Measurements from ENCODE around the gene OSBPL9. TPM values are rescaled to one million over a fixed set of nuclear protein-coding genes. Genes with fewer than 3 reads are reported as not detected.
"Not testable (repeated sequence)": the region's sequence is repeated elsewhere in the genome, so short reads cannot be mapped to it uniquely, and the experiment has no call there.

Gene OSBPL9
- total RNA-seq, 1 donor from 2014 or later = 49.3 TPM

- peaks cover 4% of the 10 kb centered on the region for H3K36me3 Mint-ChIP-seq (ENCODE audit: low read depth)
- no peak overlapping the region for H3K4me3 Mint-ChIP-seq (ENCODE audit: low read depth)
- DNase-seq (ENCODE audit: low spot score) = no peak
- H3K27me3 Mint-ChIP-seq (ENCODE audit: low read depth) = no peaks in the 10 kb centered on the region
- intact Hi-C loops (cut with micrococcal nuclease) = no loop called here
- H3K9me3 Mint-ChIP-seq = no peaks in the 10 kb centered on the region
- peaks cover 18% of the 10 kb centered on the region for H3K4me1 Mint-ChIP-seq (ENCODE audit: low read depth)
- H3K27ac Mint-ChIP-seq = no peak overlapping the region
Measured at GRCh38 chr1:51581238-51581637, 35.7 kb upstream of the OSBPL9 start.

GRCh38 chr1:51583532-51583931 lies 33.4 kb upstream of the OSBPL9 start:
- intact Hi-C loops (cut with micrococcal nuclease) = no loop called here
- peaks cover 4% of the 10 kb centered on the region for H3K4me1 Mint-ChIP-seq (ENCODE audit: low read depth)
- no peak overlapping the region for H3K27ac Mint-ChIP-seq
- no peaks in the 10 kb centered on the region for H3K36me3 Mint-ChIP-seq (ENCODE audit: low read depth)
- DNase-seq (ENCODE audit: low spot score) = no peak
- H3K4me3 Mint-ChIP-seq (ENCODE audit: low read depth) = no peak overlapping the region
- H3K27me3 Mint-ChIP-seq (ENCODE audit: low read depth) = peaks cover 3% of the 10 kb centered on the region
- no peaks in the 10 kb centered on the region for H3K9me3 Mint-ChIP-seq

GRCh38 chr1:51584021-51584420 lies 32.9 kb upstream of the OSBPL9 start:
- no peaks in the 10 kb centered on the region for H3K36me3 Mint-ChIP-seq (ENCODE audit: low read depth)
- H3K4me3 Mint-ChIP-seq (ENCODE audit: low read depth) = no peak overlapping the region
- no peaks in the 10 kb centered on the region for H3K9me3 Mint-ChIP-seq
- intact Hi-C loops (cut with micrococcal nuclease) = no loop called here
- H3K4me1 Mint-ChIP-seq (ENCODE audit: low read depth) = no peaks in the 10 kb centered on the region
- DNase-seq (ENCODE audit: low spot score) = no peak
- peaks cover 6% of the 10 kb centered on the region for H3K27me3 Mint-ChIP-seq (ENCODE audit: low read depth)
- H3K27ac Mint-ChIP-seq = no peak overlapping the region

- intact Hi-C loops (cut with micrococcal nuclease) = no loop called here
- no peaks in the 10 kb centered on the region for H3K4me1 Mint-ChIP-seq (ENCODE audit: low read depth)
- peaks cover 15% of the 10 kb centered on the region for H3K27me3 Mint-ChIP-seq (ENCODE audit: low read depth)
- no peak overlapping the region for H3K27ac Mint-ChIP-seq
- DNase-seq (ENCODE audit: low spot score) = no peak
- no peaks in the 10 kb centered on the region for H3K36me3 Mint-ChIP-seq (ENCODE audit: low read depth)
- no peaks in the 10 kb centered on the region for H3K9me3 Mint-ChIP-seq
- H3K4me3 Mint-ChIP-seq (ENCODE audit: low read depth) = no peak overlapping the region
Measured at GRCh38 chr1:51592711-51593110, 24.2 kb upstream of the OSBPL9 start.

GRCh38 chr1:51594716-51595115 lies 22.2 kb upstream of the OSBPL9 start:
- H3K4me1 Mint-ChIP-seq (ENCODE audit: low read depth) = no peaks in the 10 kb centered on the region
- H3K4me3 Mint-ChIP-seq (ENCODE audit: low read depth) = no peak overlapping the region
- peaks cover 12% of the 10 kb centered on the region for H3K27me3 Mint-ChIP-seq (ENCODE audit: low read depth)
- DNase-seq (ENCODE audit: low spot score) = no peak
- H3K27ac Mint-ChIP-seq = no peak overlapping the region
- no peaks in the 10 kb centered on the region for H3K9me3 Mint-ChIP-seq
- no peaks in the 10 kb centered on the region for H3K36me3 Mint-ChIP-seq (ENCODE audit: low read depth)
- intact Hi-C loops (cut with micrococcal nuclease) = no loop called here

GRCh38 chr1:51600529-51600928 lies 16.4 kb upstream of the OSBPL9 start:
- DNase-seq (ENCODE audit: low spot score) = no peak
- no peaks in the 10 kb centered on the region for H3K36me3 Mint-ChIP-seq (ENCODE audit: low read depth)
- no peak overlapping the region for H3K27ac Mint-ChIP-seq
- H3K4me3 Mint-ChIP-seq (ENCODE audit: low read depth) = no peak overlapping the region
- H3K4me1 Mint-ChIP-seq (ENCODE audit: low read depth) = no peaks in the 10 kb centered on the region
- H3K9me3 Mint-ChIP-seq = no peaks in the 10 kb centered on the region
- peaks cover 9% of the 10 kb centered on the region for H3K27me3 Mint-ChIP-seq (ENCODE audit: low read depth)
- intact Hi-C loops (cut with micrococcal nuclease) = no loop called here

GRCh38 chr1:51600965-51601364 lies 15.9 kb upstream of the OSBPL9 start:
- no peak overlapping the region for H3K27ac Mint-ChIP-seq
- DNase-seq (ENCODE audit: low spot score) = no peak
- H3K4me1 Mint-ChIP-seq (ENCODE audit: low read depth) = no peaks in the 10 kb centered on the region
- no peaks in the 10 kb centered on the region for H3K9me3 Mint-ChIP-seq
- no peak overlapping the region for H3K4me3 Mint-ChIP-seq (ENCODE audit: low read depth)
- no peaks in the 10 kb centered on the region for H3K36me3 Mint-ChIP-seq (ENCODE audit: low read depth)
- H3K27me3 Mint-ChIP-seq (ENCODE audit: low read depth) = peaks cover 11% of the 10 kb centered on the region
- intact Hi-C loops (cut with micrococcal nuclease) = no loop called here

GRCh38 chr1:51605961-51606723 lies 10.8 kb upstream of the OSBPL9 start:
- Mint-ChIP-seq H3K27me3 (ENCODE audit: low read depth) (peaks cover 20% of the 10 kb centered on the region), H3K27ac (no peak overlapping the region), H3K36me3 (ENCODE audit: low read depth) (no peaks in the 10 kb centered on the region), H3K9me3 (no peaks in the 10 kb centered on the region), H3K4me1 (ENCODE audit: low read depth) (no peaks in the 10 kb centered on the region), H3K4me3 (ENCODE audit: low read depth) (no peak overlapping the region)
- DNase-seq (ENCODE audit: low spot score) = no peak
- intact Hi-C loops (cut with micrococcal nuclease) = no loop called here

GRCh38 chr1:51607681-51608095 lies 9.2 kb upstream of the OSBPL9 start:
- no peaks in the 10 kb centered on the region for H3K4me1 Mint-ChIP-seq (ENCODE audit: low read depth)
- H3K27me3 Mint-ChIP-seq (ENCODE audit: low read depth) = peaks cover 26% of the 10 kb centered on the region
- DNase-seq (ENCODE audit: low spot score) = no peak
- H3K9me3 Mint-ChIP-seq = no peaks in the 10 kb centered on the region
- no peak overlapping the region for H3K4me3 Mint-ChIP-seq (ENCODE audit: low read depth)
- H3K36me3 Mint-ChIP-seq (ENCODE audit: low read depth) = no peaks in the 10 kb centered on the region
- intact Hi-C loops (cut with micrococcal nuclease) = no loop called here
- no peak overlapping the region for H3K27ac Mint-ChIP-seq

- H3K27ac Mint-ChIP-seq; H3K9me3 Mint-ChIP-seq; H3K36me3 Mint-ChIP-seq (ENCODE audit: low read depth); intact Hi-C loops (cut with micrococcal nuclease); H3K4me3 Mint-ChIP-seq (ENCODE audit: low read depth); DNase-seq (ENCODE audit: low spot score); H3K4me1 Mint-ChIP-seq (ENCODE audit: low read depth): not testable (repeated sequence)
- peaks cover 25% of the 10 kb centered on the region for H3K27me3 Mint-ChIP-seq (ENCODE audit: low read depth)
Measured at GRCh38 chr1:51610104-51610503, 6.8 kb upstream of the OSBPL9 start.

GRCh38 chr1:51610637-51611036 lies 6.3 kb upstream of the OSBPL9 start:
- H3K4me1 Mint-ChIP-seq (ENCODE audit: low read depth) = peaks cover 4% of the 10 kb centered on the region
- H3K27ac Mint-ChIP-seq = no peak overlapping the region
- intact Hi-C loops (cut with micrococcal nuclease) = no loop called here
- H3K9me3 Mint-ChIP-seq = no peaks in the 10 kb centered on the region
- H3K27me3 Mint-ChIP-seq (ENCODE audit: low read depth) = peaks cover 24% of the 10 kb centered on the region
- DNase-seq (ENCODE audit: low spot score) = no peak
- H3K36me3 Mint-ChIP-seq (ENCODE audit: low read depth) = no peaks in the 10 kb centered on the region
- H3K4me3 Mint-ChIP-seq (ENCODE audit: low read depth) = no peak overlapping the region

GRCh38 chr1:51612447-51612961 lies 4.4 kb upstream of the OSBPL9 start:
- H3K36me3 Mint-ChIP-seq (ENCODE audit: low read depth) = peaks cover 2% of the 10 kb centered on the region
- H3K4me1 Mint-ChIP-seq (ENCODE audit: low read depth) = peaks cover 13% of the 10 kb centered on the region
- no peaks in the 10 kb centered on the region for H3K9me3 Mint-ChIP-seq
- H3K27me3 Mint-ChIP-seq (ENCODE audit: low read depth) = peaks cover 17% of the 10 kb centered on the region
- no peak for DNase-seq (ENCODE audit: low spot score)
- H3K27ac Mint-ChIP-seq = no peak overlapping the region
- H3K4me3 Mint-ChIP-seq (ENCODE audit: low read depth) = no peak overlapping the region
- intact Hi-C loops (cut with micrococcal nuclease) = no loop called here

- Mint-ChIP-seq H3K9me3 (no peaks in the 10 kb centered on the region), H3K27ac (no peak overlapping the region), H3K27me3 (ENCODE audit: low read depth) (peaks cover 13% of the 10 kb centered on the region), H3K36me3 (ENCODE audit: low read depth) (peaks cover 2% of the 10 kb centered on the region), H3K4me1 (ENCODE audit: low read depth) (peaks cover 23% of the 10 kb centered on the region), H3K4me3 (ENCODE audit: low read depth) (no peak overlapping the region)
- no peak for DNase-seq (ENCODE audit: low spot score)
- intact Hi-C loops (cut with micrococcal nuclease) = loop anchor here (2.0 to 5.0 kb wide), 2 partner anchors 49 to 113 kb away; no protein-coding TSS in a partner anchor
Measured at GRCh38 chr1:51615780-51616291, 1.1 kb upstream of the OSBPL9 start.

All from activated T-helper 2 cell treated with anti-CD3 and anti-CD28 coated beads, Interferon-gamma antibody, Interleukin-2, Interleukin-4, amounts not matched to agents 10 μg/mL and 5 μg/mL and 100 μg/mL, durations not matched to agents 14 hours and 24 hours and 36 hours (primary cell).